Measurements from ENCODE around the gene POLDIP3.
"Not testable (repeated sequence)": the region's sequence is repeated elsewhere in the genome, so short reads cannot be mapped to it uniquely, and the experiment has no call there.

The POLDIP3 gene

GRCh38 chr22:42549331-42550060 is 65.2 kb downstream of the POLDIP3 start:
- no peak for DNase-seq

- no peak for DNase-seq
Observed at GRCh38 chr22:42548597-42549330, 65.9 kb downstream of the POLDIP3 start.

- DNase-seq, result not testable (repeated sequence)
Observed at GRCh38 chr22:42548126-42548525, 66.6 kb downstream of the POLDIP3 start.

GRCh38 chr22:42547562-42547961 is 67.1 kb downstream of the POLDIP3 start:
- no peak for DNase-seq

- no peak for DNase-seq
Observed at GRCh38 chr22:42544686-42545085, 70.0 kb downstream of the POLDIP3 start.

- not testable (repeated sequence) for DNase-seq
Observed at GRCh38 chr22:42539236-42539771, 75.4 kb downstream of the POLDIP3 start.

- not testable (repeated sequence) for DNase-seq
Observed at GRCh38 chr22:42537199-42537831, 77.4 kb downstream of the POLDIP3 start.

GRCh38 chr22:42536634-42537033 is 78.0 kb downstream of the POLDIP3 start:
- DNase-seq, result not testable (repeated sequence)

GRCh38 chr22:42536166-42536565 is 78.5 kb downstream of the POLDIP3 start:
- DNase-seq, result no peak

- not testable (repeated sequence) for DNase-seq
Observed at GRCh38 chr22:42535082-42535731, 79.5 kb downstream of the POLDIP3 start.

All from NCI-H2081 (cell line).